ENCODE data around the gene SRSF5.

GRCh38 chr14:69796797-69797500 lies 30.0 kb downstream of the SRSF5 start, which contains the start of gene SLC10A1:
- TF ChIP-seq ZNF512 (CRISPR knock-in tag; IDR thresholded peaks at IDR 0.05; ENCODE audit: borderline replicate concordance), result no peak
- no peak for TF ChIP-seq TEAD1 (CRISPR knock-in tag; IDR thresholded peaks at IDR 0.05)
- no peak for TF ChIP-seq CTCF (IDR thresholded peaks at IDR 0.05)
- no peak for TF ChIP-seq NR3C1 (CRISPR knock-in tag; conservative IDR thresholded peaks at IDR 0.05; ENCODE audit: low read depth)
- no peak for TF ChIP-seq SMAD4 (CRISPR knock-in tag; IDR thresholded peaks at IDR 0.05)
- TF ChIP-seq GABPB1 (CRISPR knock-in tag; IDR thresholded peaks at IDR 0.05), result no peak
